Fibroblast of skin of right biceps (primary cell): ENCODE measurements around the gene GAS6.

Experiments
- DNase-seq: peaks from one replicate; pipeline ENCODE4 v3.0.0-alpha.2; 2013

GAS6 gene

GRCh38 chr13:113818700-113819295 lies 45.1 kb downstream of the GAS6 start:
- no peak for DNase-seq

GRCh38 chr13:113817860-113818691 lies 45.8 kb downstream of the GAS6 start:
- DNase-seq: no peak

- DNase-seq: peak; percentile 79
Measured at GRCh38 chr13:113816946-113817859, 46.7 kb downstream of the GAS6 start.

- DNase-seq: no peak
Measured at GRCh38 chr13:113816254-113816929, 47.5 kb downstream of the GAS6 start.

- DNase-seq: no peak
Measured at GRCh38 chr13:113815151-113816058, 48.5 kb downstream of the GAS6 start.

- peak; percentile 70 for DNase-seq
Measured at GRCh38 chr13:113814435-113814821, 49.4 kb downstream of the GAS6 start.

GRCh38 chr13:113813749-113814434 lies 50.0 kb downstream of the GAS6 start:
- no peak for DNase-seq

- DNase-seq: no peak
Measured at GRCh38 chr13:113813070-113813748, 50.7 kb downstream of the GAS6 start.

- DNase-seq: no peak
Measured at GRCh38 chr13:113812178-113813040, 51.5 kb downstream of the GAS6 start.

- DNase-seq: no peak
Measured at GRCh38 chr13:113811081-113811928, 52.6 kb downstream of the GAS6 start.

- no peak for DNase-seq
Measured at GRCh38 chr13:113810640-113811039, 53.2 kb downstream of the GAS6 start.

- no peak for DNase-seq
Measured at GRCh38 chr13:113809934-113810333, 53.9 kb downstream of the GAS6 start.

- no peak for DNase-seq
Measured at GRCh38 chr13:113808058-113808834, 55.6 kb downstream of the GAS6 start.

GRCh38 chr13:113806526-113806925 lies 57.4 kb downstream of the GAS6 start:
- no peak for DNase-seq

GRCh38 chr13:113806104-113806471 lies 57.8 kb downstream of the GAS6 start:
- DNase-seq: no peak

- no peak for DNase-seq
Measured at GRCh38 chr13:113805431-113806103, 58.3 kb downstream of the GAS6 start.
